Posterior vena cava (tissue), 2 donors: ENCODE data around the gene IMMT. TPM values are rescaled to one million over a fixed set of nuclear protein-coding genes. Genes with fewer than 3 reads are reported as not detected.
A peak's percentile ranks its signal among the peaks of the same experiment; 100 is the strongest.
"Not testable (repeated sequence)": the region's sequence is repeated elsewhere in the genome, so short reads cannot be mapped to it uniquely, and the experiment has no call there.

Source experiments
- DNase-seq: peaks from one replicate; pipeline ENCODE4 v3.0.0-alpha.2; 2020; ENCODE audit warnings: low spot score
- intact Hi-C, 2 donors: fragments of 100-400 bp; cut with DNase I; formaldehyde crosslinking; loops; one replicate each; pipeline versions ENCODE4 v1.14.1 to v1.14.2; 2022 to 2023
- long read RNA-seq, 2 donors: library from polyadenylated mRNA; unstranded; transcript quantifications; one replicate each; pipeline ENCODE4 v2.0.0, GENCODE V29; 2020 to 2021
- total RNA-seq, 2 donors: library from RNA; stranded (reverse); fragmentation: NEBNext Ultra II Directional; extraction: Animal tissue kit (Norgen Biotek cat#: 25700); gene quantifications; one replicate each; pipeline ENCODE4 v1.2.1, GENCODE V29; 2021
- donor health status: DM: yes; HTN: yes; CAD: no.
- donor health status: DM: yes; HTN: yes; CAD: no.

The IMMT gene
- 10 to 100 TPM; 67.6 to 73.7 TPM for total RNA-seq
- long read RNA-seq, donor 1, partial matches to known transcripts, result 0 of 2 reads
- long read RNA-seq, donor 1, other reads (novel, unspliced or antisense), result 2 of 2 reads
- long read RNA-seq, donor 2, partial matches to known transcripts, result 9 of 16 reads
- long read RNA-seq, donor 2, other reads (novel, unspliced or antisense), result 6 of 16 reads

- intact Hi-C loops, result no loop called here
- DNase-seq, result peak; percentile 98
Measured at GRCh38 chr2:86195055-86195807, at the start of gene IMMT. Gene IMMT, minus strand, starts transcription at chr2:86195462. Its CDS starts 80 bp downstream, at chr2:86195382.

GRCh38 chr2:86244781-86245180, 49.5 kb upstream of the IMMT start:
- DNase-seq, intact Hi-C loops: not testable (repeated sequence)

GRCh38 chr2:86243950-86244733, 48.9 kb upstream of the IMMT start:
- intact Hi-C loops, result no loop called here
- no peak for DNase-seq

- intact Hi-C loops, result no loop called here
- DNase-seq, result no peak
Measured at GRCh38 chr2:86243272-86243671, 48.0 kb upstream of the IMMT start.

- intact Hi-C loops, result no loop called here
- DNase-seq, result no peak
Measured at GRCh38 chr2:86241611-86242010, 46.3 kb upstream of the IMMT start.

GRCh38 chr2:86240251-86240650, 45.0 kb upstream of the IMMT start:
- intact Hi-C loops, result no loop called here

GRCh38 chr2:86239745-86240144, 44.5 kb upstream of the IMMT start:
- DNase-seq, result no peak
- intact Hi-C loops, result no loop called here

More at GRCh38 chr2:86240251-86240650, 45.0 kb upstream of the IMMT start:
- DNase-seq, result no peak

GRCh38 chr2:86239326-86239725, 44.1 kb upstream of the IMMT start:
- intact Hi-C loops, result no loop called here
- DNase-seq, result no peak

- intact Hi-C loops, result no loop called here
- peak; percentile 67 for DNase-seq
Measured at GRCh38 chr2:86238354-86238753, 43.1 kb upstream of the IMMT start.

- intact Hi-C loops, result no loop called here
- no peak for DNase-seq
Measured at GRCh38 chr2:86237172-86237571, 41.9 kb upstream of the IMMT start.

- no peak for DNase-seq
- intact Hi-C loops, result no loop called here
Measured at GRCh38 chr2:86235196-86235980, 40.1 kb upstream of the IMMT start.

GRCh38 chr2:86234563-86235131, 39.4 kb upstream of the IMMT start:
- no peak for DNase-seq
- intact Hi-C loops, result no loop called here

- DNase-seq, result no peak
- intact Hi-C loops, result no loop called here
Measured at GRCh38 chr2:86233436-86233835, 38.2 kb upstream of the IMMT start.

- intact Hi-C loops, result no loop called here
- DNase-seq, result no peak
Measured at GRCh38 chr2:86232910-86233309, 37.6 kb upstream of the IMMT start.

GRCh38 chr2:86232373-86232784, 37.1 kb upstream of the IMMT start:
- intact Hi-C loops, result no loop called here

GRCh38 chr2:86231680-86232372, 36.6 kb upstream of the IMMT start:
- no peak for DNase-seq
- intact Hi-C loops, result no loop called here

More at GRCh38 chr2:86232373-86232784, 37.1 kb upstream of the IMMT start:
- no peak for DNase-seq

GRCh38 chr2:86230961-86231360, 35.7 kb upstream of the IMMT start:
- no peak for DNase-seq
- intact Hi-C loops, result no loop called here

- intact Hi-C loops, result loop anchor here in 1 of 2 donors (10.0 kb wide), 1 partner anchor 56 kb away; no protein-coding TSS in a partner anchor
- no peak for DNase-seq
Measured at GRCh38 chr2:86229221-86229620, 34.0 kb upstream of the IMMT start.
